Right atrium auricular region (tissue), 2 donors: ENCODE data around the gene PPP1CA. TPM values are rescaled to one million over a fixed set of nuclear protein-coding genes. Genes with fewer than 3 reads are reported as not detected.

Source experiments
- DNase-seq: peaks from one replicate; pipeline ENCODE4 v3.0.0-alpha.2; 2019; ENCODE audit warnings: low spot score
- H3K27ac ChIP-seq, 2 donors: fragments of 200-600 bp; sonication (generic); 1 replicate in 1 of 2; 2 replicates in 1 of 2; pipeline ENCODE4 v1.5.1; 2016 to 2019
- H3K27me3 ChIP-seq, 2 donors: fragments of 200-600 bp; sonication (generic); one replicate each; pipeline versions ENCODE4 v1.5.1 to v1.6.0; 2017 to 2019
- H3K36me3 ChIP-seq: fragments of 200-600 bp; sonication (generic); one replicate; pipeline ENCODE4 v1.5.1; 2016
- H3K4me1 ChIP-seq, 2 donors: fragments of 200-600 bp; sonication (generic); one replicate each; pipeline versions ENCODE4 v1.5.1 to v1.6.0; 2017 to 2019
- H3K4me3 ChIP-seq, 2 donors: fragments of 200-600 bp; sonication (generic); 1 replicate in 1 of 2; 2 replicates in 1 of 2; pipeline ENCODE4 v1.5.1; 2017 to 2019; ENCODE audit warnings: mild to moderate bottlenecking in 1 of 2, moderate library complexity in 1 of 2
- H3K9me3 ChIP-seq, 2 donors: fragments of 200-600 bp; sonication (generic); one replicate each; pipeline ENCODE4 v1.5.1; 2019
- total RNA-seq, 2 donors: library from RNA; depleted of rRNA; stranded (reverse); fragments of >200 nt; gene quantifications; one replicate each; pipeline ENCODE4 v1.1.0, GENCODE V29; 2016
- TF ChIP-seq, protein P1 (sequence below), 2 donors: fragments of 200-600 bp; sonication (generic); IDR thresholded peaks; one replicate each; pipeline ENCODE4 v1.5.1; 2019; ENCODE audit warnings: antibody characterized with exemption in 2 of 2

Gene PPP1CA
- total RNA-seq, 2 donors from 2014 or later: 97.8 to 112 TPM

DNA sequence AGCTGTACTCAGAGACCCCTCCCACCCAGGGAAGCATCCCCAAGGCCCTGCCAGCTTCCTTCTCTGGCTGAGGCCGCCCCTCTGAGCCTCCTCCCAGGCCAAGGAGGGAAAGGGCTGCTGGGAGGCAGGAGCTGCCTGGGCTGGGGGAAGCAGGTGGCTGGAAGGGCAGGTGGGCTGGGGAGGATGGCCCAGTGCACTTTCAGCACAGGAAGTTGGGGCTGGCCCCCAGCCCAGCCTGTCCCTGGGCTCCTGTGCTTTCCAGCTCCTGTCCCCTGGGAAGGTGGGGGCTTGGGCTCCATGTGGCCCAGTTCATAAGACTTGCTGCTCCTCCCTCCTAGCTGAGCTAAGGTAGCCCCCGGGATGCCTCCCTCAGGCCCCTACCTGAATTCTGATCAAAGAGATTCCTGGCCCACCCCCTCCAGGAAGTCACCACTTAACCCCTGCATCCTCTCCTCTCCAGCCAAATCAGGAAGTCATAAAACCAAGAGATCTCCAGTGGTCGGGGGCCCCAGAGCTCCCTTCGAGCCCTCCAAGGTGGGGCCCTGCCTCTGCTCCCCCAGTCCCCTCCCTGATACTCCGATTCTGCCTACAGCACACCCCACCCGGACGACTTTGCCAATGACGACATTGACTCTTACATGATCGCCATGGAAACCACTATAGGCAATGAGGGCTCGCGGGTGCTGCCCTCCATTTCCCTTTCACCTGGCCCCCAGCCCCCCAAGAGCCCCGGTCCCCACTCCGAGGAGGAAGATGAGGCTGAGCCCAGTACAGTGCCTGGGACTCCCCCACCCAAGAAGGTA is 4.9 kb downstream of the PPP1CA start:
- no peaks in the 10 kb centered on the region for H3K27me3 ChIP-seq
- H3K4me1 ChIP-seq: peaks cover 0 to 37% of the 10 kb centered on the region in 2 donors
- peaks cover 37% of the 10 kb centered on the region for H3K36me3 ChIP-seq
- no peaks in the 10 kb centered on the region for H3K9me3 ChIP-seq
- TF ChIP-seq, protein P1, sequence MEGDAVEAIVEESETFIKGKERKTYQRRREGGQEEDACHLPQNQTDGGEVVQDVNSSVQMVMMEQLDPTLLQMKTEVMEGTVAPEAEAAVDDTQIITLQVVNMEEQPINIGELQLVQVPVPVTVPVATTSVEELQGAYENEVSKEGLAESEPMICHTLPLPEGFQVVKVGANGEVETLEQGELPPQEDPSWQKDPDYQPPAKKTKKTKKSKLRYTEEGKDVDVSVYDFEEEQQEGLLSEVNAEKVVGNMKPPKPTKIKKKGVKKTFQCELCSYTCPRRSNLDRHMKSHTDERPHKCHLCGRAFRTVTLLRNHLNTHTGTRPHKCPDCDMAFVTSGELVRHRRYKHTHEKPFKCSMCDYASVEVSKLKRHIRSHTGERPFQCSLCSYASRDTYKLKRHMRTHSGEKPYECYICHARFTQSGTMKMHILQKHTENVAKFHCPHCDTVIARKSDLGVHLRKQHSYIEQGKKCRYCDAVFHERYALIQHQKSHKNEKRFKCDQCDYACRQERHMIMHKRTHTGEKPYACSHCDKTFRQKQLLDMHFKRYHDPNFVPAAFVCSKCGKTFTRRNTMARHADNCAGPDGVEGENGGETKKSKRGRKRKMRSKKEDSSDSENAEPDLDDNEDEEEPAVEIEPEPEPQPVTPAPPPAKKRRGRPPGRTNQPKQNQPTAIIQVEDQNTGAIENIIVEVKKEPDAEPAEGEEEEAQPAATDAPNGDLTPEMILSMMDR (IDR thresholded peaks at IDR 0.05): no peak
- DNase-seq: no peak
- H3K4me3 ChIP-seq: no peak overlapping the region
- no peak overlapping the region for H3K27ac ChIP-seq

DNA sequence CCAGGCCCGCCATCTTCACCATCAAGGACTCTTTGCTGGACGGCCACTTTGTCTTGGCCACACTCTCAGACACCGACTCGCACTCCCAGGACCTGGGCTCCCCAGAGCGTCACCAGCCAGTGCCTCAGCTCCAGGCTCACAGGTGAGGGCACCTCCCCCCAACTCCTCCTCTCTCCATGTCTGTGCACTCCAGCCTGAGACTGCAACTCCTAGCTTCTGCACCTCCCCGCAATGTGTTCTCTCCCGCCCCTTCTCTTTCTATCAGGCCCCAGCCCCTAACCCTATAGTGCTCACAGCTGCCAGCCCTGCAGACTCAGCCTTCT is 5.4 kb downstream of the PPP1CA start:
- no peak for DNase-seq
- H3K4me3 ChIP-seq: no peak overlapping the region
- H3K27ac ChIP-seq: no peak overlapping the region
- peaks cover 0 to 40% of the 10 kb centered on the region in 2 donors for H3K4me1 ChIP-seq
- H3K27me3 ChIP-seq: no peaks in the 10 kb centered on the region
- no peaks in the 10 kb centered on the region for H3K9me3 ChIP-seq
- TF ChIP-seq, protein P1 (IDR thresholded peaks at IDR 0.05): no peak
- peaks cover 37% of the 10 kb centered on the region for H3K36me3 ChIP-seq

- TF ChIP-seq, protein P1 (IDR thresholded peaks at IDR 0.05): no peak
- Histone ChIP-seq H3K9me3 (no peaks in the 10 kb centered on the region), H3K36me3 (peaks cover 37% of the 10 kb centered on the region), H3K4me1 (peaks cover 0 to 40% of the 10 kb centered on the region in 2 donors), H3K4me3 (no peak overlapping the region), H3K27me3 (no peaks in the 10 kb centered on the region), H3K27ac (no peak overlapping the region)
- DNase-seq: no peak
Observed at GRCh38 chr11:67395555-67396258, 6.0 kb downstream of the PPP1CA start.

- peaks cover 0 to 32% of the 10 kb centered on the region in 2 donors for H3K4me1 ChIP-seq
- H3K36me3 ChIP-seq: peaks cover 29% of the 10 kb centered on the region
- H3K27me3 ChIP-seq: no peaks in the 10 kb centered on the region
- H3K4me3 ChIP-seq: no peak overlapping the region
- DNase-seq: no peak
- H3K9me3 ChIP-seq: no peaks in the 10 kb centered on the region
- TF ChIP-seq, protein P1 (IDR thresholded peaks at IDR 0.05): no peak
- H3K27ac ChIP-seq: no peak overlapping the region
Observed at GRCh38 chr11:67393990-67394389, 7.7 kb downstream of the PPP1CA start.

- Histone ChIP-seq H3K9me3 (no peaks in the 10 kb centered on the region), H3K4me3 (no peak overlapping the region), H3K4me1 (peaks cover 0 to 30% of the 10 kb centered on the region in 2 donors), H3K27me3 (no peaks in the 10 kb centered on the region), H3K36me3 (peaks cover 24% of the 10 kb centered on the region), H3K27ac (no peak overlapping the region)
- TF ChIP-seq, protein P1 (IDR thresholded peaks at IDR 0.05): no peak
- no peak for DNase-seq
Observed at GRCh38 chr11:67393437-67393836, 8.2 kb downstream of the PPP1CA start.
